K562 (cell line): ENCODE results near the gene LRRC4C. TPM values are rescaled to one million over a fixed set of nuclear protein-coding genes. Genes with fewer than 3 reads are reported as not detected.

Experiments used
- ATAC-seq: fragments of 200-7000 bp; cut with Tn5 transposase; 3 replicates; pipeline ENCODE4 v1.9.1; 2020; ENCODE audit warnings: moderate library complexity
- BruUV-seq: library from RNA; stranded (reverse); fragments of 400-500 nt; replicated peaks from 2 replicates; lab custom pipeline; 2021; lab: Mats Ljungman, UMichigan
- CTCF ChIA-PET: fragments of 300-600 bp; formaldehyde crosslinking; extraction: SDS; loops from one replicate; lab custom pipeline; 2021; ENCODE audit warnings: low intra/inter-chr PET ratio; lab: Yijun Ruan, JAX
- POLR2A ChIA-PET: fragments of 300-600, 350-650 bp; sonication (Branson Sonifier 250); formaldehyde crosslinking; extraction: SDS; loops from one replicate; lab custom pipeline; 2021; ENCODE audit warnings: antibody characterized with exemption, inconsistent platforms; lab: Yijun Ruan, JAX
- DNase-seq, 4 experiments: peaks; one replicate each; pipeline versions ENCODE4 v3.0.0 to v3.0.0-alpha.2; 2011 to 2018; ENCODE audit warnings: low spot score in 3 of 4, mixed read lengths in 3 of 4; ENCODE audit errors: extremely low read depth in 1 of 4
- FAIRE-seq: peaks from 2 replicates; lab custom pipeline; 2011; peaks lifted over from hg19 to GRCh38; lab: Jason Lieb, UNC
- H2AFZ ChIP-seq: 2 replicates; pipeline ENCODE4 v1.6.0; 2011; ENCODE audit warnings: low read depth, low read length, control low read depth, inconsistent platforms
- H3K27ac ChIP-seq: fragments of 200-600 bp; 3 replicates; pipeline ENCODE4 v1.8.0; 2011; ENCODE audit warnings: low read depth, mild to moderate bottlenecking, control low read depth, inconsistent platforms, low read length, moderate library complexity, mixed read lengths; ENCODE audit errors: extremely low read depth
- H3K27me3 ChIP-seq, 2 experiments: fragments of 300-600 bp in 1 of 2; 2 replicates in 1 of 2; 3 replicates in 1 of 2; pipeline versions ENCODE4 v1.6.0 to v1.8.0; 2011; ENCODE audit warnings: inconsistent platforms in 2 of 2, low read length in 2 of 2, mild to moderate bottlenecking in 1 of 2, mixed read lengths in 1 of 2, moderate library complexity in 1 of 2; ENCODE audit not compliant: control insufficient read depth in 2 of 2, insufficient read depth in 2 of 2
- H3K36me3 ChIP-seq: fragments of 300-600 bp; 3 replicates; pipeline ENCODE4 v1.8.0; 2011; ENCODE audit warnings: mild to moderate bottlenecking, low read length, inconsistent platforms; ENCODE audit not compliant: control insufficient read depth, insufficient read depth
- H3K4me1 ChIP-seq, 2 experiments: fragments of 200-600 bp in 1 of 2; replicated peaks in 1 of 2; 2 replicates in 1 of 2; 3 replicates in 1 of 2; pipeline versions ENCODE4 v1.5.1 to v1.8.0; 2011; ENCODE audit warnings: inconsistent platforms in 2 of 2, low read length in 2 of 2, mild to moderate bottlenecking in 1 of 2, mixed read lengths in 1 of 2, moderate library complexity in 1 of 2; ENCODE audit not compliant: control insufficient read depth in 2 of 2, insufficient read depth in 2 of 2
- H3K4me2 ChIP-seq: 2 replicates; pipeline ENCODE4 v1.6.1; 2011; ENCODE audit warnings: low read length, control low read depth, inconsistent platforms, mixed read lengths; ENCODE audit not compliant: insufficient read depth
- H3K4me3 ChIP-seq: fragments of 200-600 bp; sonication (generic), shearing (Covaris generic); 2 replicates; pipeline ENCODE4 v1.5.1; 2016; ENCODE audit warnings: control low read depth, inconsistent platforms
- H3K79me2 ChIP-seq: fragments of 200-600 bp; 3 replicates; pipeline ENCODE4 v1.8.0; 2011; ENCODE audit warnings: low read length, inconsistent platforms; ENCODE audit not compliant: control insufficient read depth, insufficient read depth
- H3K9ac ChIP-seq, 2 experiments: 2 replicates each; pipeline versions ENCODE4 v1.6.0 to v1.6.1; 2011; ENCODE audit warnings: low read depth in 2 of 2, low read length in 2 of 2, control low read depth in 1 of 2, inconsistent platforms in 1 of 2, mild to moderate bottlenecking in 1 of 2, mixed read lengths in 1 of 2; ENCODE audit not compliant: insufficient read depth in 1 of 2
- H3K9me1 ChIP-seq: one replicate; pipeline ENCODE4 v1.6.0; 2011; ENCODE audit warnings: inconsistent platforms, mild to moderate bottlenecking, low read length, moderate library complexity; ENCODE audit not compliant: control insufficient read depth, insufficient read depth
- H3K9me3 ChIP-seq: replicated peaks from 2 replicates; pipeline ENCODE4 v1.5.1; 2011; ENCODE audit warnings: low read depth, low read length, inconsistent platforms; ENCODE audit not compliant: control insufficient read depth, insufficient read depth
- H4K20me1 ChIP-seq: replicated peaks from 2 replicates; pipeline ENCODE4 v1.6.1; 2011; ENCODE audit warnings: low read length, inconsistent platforms, mixed read lengths; ENCODE audit not compliant: control insufficient read depth, insufficient read depth
- ARHGAP35 ChIP-seq: fragments of 450-650 bp; IDR thresholded peaks from 2 replicates; pipeline ENCODE4 v1.6.1; 2018; ENCODE audit not compliant: partially characterized antibody
- BRD9 ChIP-seq: fragments of 450-650 bp; IDR thresholded peaks from 2 replicates; pipeline ENCODE4 v1.6.1; 2018; ENCODE audit warnings: low read depth; ENCODE audit not compliant: partially characterized antibody
- CCNT2 ChIP-seq: IDR thresholded peaks from 2 replicates; pipeline ENCODE4 v1.6.1; 2011; ENCODE audit warnings: borderline replicate concordance, low read depth, mild to moderate bottlenecking, moderate library complexity, mixed read lengths, low read length; ENCODE audit not compliant: insufficient read length; ENCODE audit errors: extremely low read depth
- E2F3 ChIP-seq: fragments of 250-450 bp; sonication (Bioruptor Pico); IDR thresholded peaks from 2 replicates; pipeline ENCODE4 v1.4.0; 2020; ENCODE audit warnings: mild to moderate bottlenecking
- ELF2 ChIP-seq: fragments of 250-450 bp; sonication (Bioruptor Pico); IDR thresholded peaks from 2 replicates; pipeline ENCODE4 v1.5.0; 2021; ENCODE audit warnings: mild to moderate bottlenecking
- FOXJ3 ChIP-seq: sonication (generic); formaldehyde crosslinking; IDR thresholded peaks from 2 replicates; pipeline ENCODE4 v1.4.0; 2020; ENCODE audit warnings: mild to moderate bottlenecking, missing genetic modification reagents
- HNRNPLL ChIP-seq: fragments of 200-400 bp; formaldehyde crosslinking; IDR thresholded peaks from 2 replicates; pipeline ENCODE4 v1.6.1; 2017; ENCODE audit warnings: low read length, low read depth, mild to moderate bottlenecking; ENCODE audit not compliant: poor library complexity, severe bottlenecking
- KAT8 ChIP-seq: fragments of 450-650 bp; IDR thresholded peaks from 2 replicates; pipeline ENCODE4 v1.6.1; 2016; ENCODE audit warnings: low read depth, mild to moderate bottlenecking
- MAFF ChIP-seq: IDR thresholded peaks from 2 replicates; pipeline ENCODE4 v1.6.1; 2012; ENCODE audit warnings: low read length, improper control_type of control experiment
- MAFG ChIP-seq: fragments of 450-650 bp; conservative IDR thresholded peaks from 2 replicates; pipeline ENCODE4 v1.6.1; 2016; ENCODE audit warnings: missing genetic modification characterization, missing compliant biosample characterization
- MAFK ChIP-seq: IDR thresholded peaks from 2 replicates; pipeline ENCODE4 v1.6.1; 2011; ENCODE audit warnings: low read length, improper control_type of control experiment
- SMAD1 ChIP-seq: fragments of 150-350 bp; IDR thresholded peaks from 2 replicates; pipeline ENCODE4 v1.6.1; 2014; ENCODE audit warnings: low read length, low read depth; ENCODE audit not compliant: partially characterized antibody
- ZNF146 ChIP-seq: IDR thresholded peaks from one replicate; pipeline ENCODE4 v1.6.1; 2018; ENCODE audit warnings: missing compliant biosample characterization; ENCODE audit not compliant: unreplicated experiment
- ZNF316 ChIP-seq: fragments of 450-650 bp; IDR thresholded peaks from 2 replicates; pipeline ENCODE4 v1.6.1; 2016
- in situ Hi-C: fragments of 300-500 bp; cut with MboI; formaldehyde crosslinking; loops from 4 replicates; pipeline ENCODE4 v1.15.0; 2018; ENCODE audit warnings: inconsistent platforms, mixed read lengths
- intact Hi-C: fragments of 100-400 bp; cut with micrococcal nuclease; formaldehyde crosslinking; loops from 2 replicates; pipeline ENCODE4 v1.14.2; 2022
- polyA plus RNA-seq, 8 experiments: library from polyadenylated mRNA; depleted of rRNA in 4 of 8; stranded (reverse) in 5 of 8; unstranded in 3 of 8; fragments of >200 nt; fragmentation: Nextera tagmentation in 2 of 8; fragmentation: Illumina TruSeq in 1 of 8; extraction: Ambion mirVana in 2 of 8; extraction: Trizol in 1 of 8; gene quantifications; 2 replicates each; pipeline versions ENCODE4 v1.2.1 to v1.2.3, GENCODE V29; 2011 to 2014; ENCODE audit warnings: inconsistent platforms in 1 of 8, missing spikeins in 1 of 8
- total RNA-seq, 7 experiments: library from RNA; depleted of rRNA in 6 of 7; stranded (reverse); fragments of >200 nt in 6 of 7; fragmentation: Illumina TruSeq in 2 of 7; extraction: Trizol in 2 of 7; gene quantifications; 2 replicates each; pipeline versions ENCODE4 v1.2.1 to v1.2.3, GENCODE V29; 2011 to 2021; ENCODE audit warnings: low replicate concordance in 1 of 7
- TF ChIP-seq, protein P1 (sequence below): IDR thresholded peaks from 3 replicates; pipeline ENCODE4 v1.6.1; 2011; ENCODE audit warnings: borderline replicate concordance, mild to moderate bottlenecking; ENCODE audit not compliant: insufficient read length, insufficient read depth
- TF ChIP-seq, protein P2 (sequence below): fragments of 450-650 bp; IDR thresholded peaks from 2 replicates; pipeline ENCODE4 v1.6.1; 2016; ENCODE audit warnings: missing biosample characterization, missing genetic modification characterization
- TF ChIP-seq, protein P3 (sequence below): fragments of 450-650 bp; IDR thresholded peaks from 2 replicates; pipeline ENCODE4 v1.6.1; 2018; ENCODE audit not compliant: partially characterized antibody
- TF ChIP-seq, protein P4 (sequence below): sonication (generic); formaldehyde crosslinking; IDR thresholded peaks from 2 replicates; pipeline ENCODE4 v1.8.1; 2023; ENCODE audit warnings: mild to moderate bottlenecking, missing genetic modification reagents

The LRRC4C gene
- total and polyA plus RNA-seq, 9 of the 15 experiments (the other 6 are each of a cell fraction or from before 2014, with no cell fraction given): not detected

DNA sequence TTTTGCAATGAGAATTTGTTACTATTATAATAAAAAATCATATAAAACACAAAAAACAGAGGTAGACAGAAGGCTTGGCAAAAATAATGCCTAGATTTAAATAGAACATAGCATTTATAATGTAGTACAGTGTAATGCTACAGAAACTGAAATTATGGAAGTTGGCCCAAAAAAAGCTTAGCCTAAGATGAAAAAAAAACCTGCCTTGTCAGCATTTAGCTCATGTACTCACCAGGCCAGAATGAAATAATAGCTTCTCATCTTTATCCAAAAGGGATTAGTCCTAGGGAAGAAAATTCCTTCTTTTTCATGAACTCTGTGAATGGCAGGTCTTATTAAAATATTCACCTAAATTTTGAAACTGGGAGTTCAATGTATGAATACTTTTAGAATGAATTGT is 951.1 kb downstream of the LRRC4C start:
- no peaks in the 10 kb centered on the region; the same call in 1 of the 2 replicates for H3K9me3 ChIP-seq
- no peaks in the 10 kb centered on the region for H3K4me1 ChIP-seq
- FAIRE-seq: no peak
- no peak overlapping the region for H2AFZ ChIP-seq
- no peak overlapping the region for H3K4me2 ChIP-seq
- DNase-seq: no peak
- no peaks in the 10 kb centered on the region for H3K27me3 ChIP-seq
- H3K9me1 ChIP-seq: no peaks in the 10 kb centered on the region
- ChIA-PET CTCF (no interaction called here), POLR2A (no interaction called here)
- H3K36me3 ChIP-seq: no peaks in the 10 kb centered on the region
- no peak overlapping the region for H3K4me3 ChIP-seq
- BruUV-seq: no TSS peak
- H3K9ac ChIP-seq: no peak overlapping the region
- intact Hi-C loops: no loop called here
- ATAC-seq: no peak
- no peak overlapping the region for H3K27ac ChIP-seq
- in situ Hi-C loops: no loop called here
- H3K79me2 ChIP-seq: no peaks in the 10 kb centered on the region
- no peaks in the 10 kb centered on the region for H4K20me1 ChIP-seq
- TF ChIP-seq HNRNPLL: no peak
- TF ChIP-seq MAFF: peak; percentile 62
- TF ChIP-seq E2F3: no peak
- no peak for TF ChIP-seq CCNT2
- no peak for TF ChIP-seq ZNF146 (CRISPR knock-in tag)
- TF ChIP-seq MAFG: peak; percentile 77
- TF ChIP-seq ZNF316: peak; percentile 40; the same call in 1 of the 2 replicates
- TF ChIP-seq, protein P1, sequence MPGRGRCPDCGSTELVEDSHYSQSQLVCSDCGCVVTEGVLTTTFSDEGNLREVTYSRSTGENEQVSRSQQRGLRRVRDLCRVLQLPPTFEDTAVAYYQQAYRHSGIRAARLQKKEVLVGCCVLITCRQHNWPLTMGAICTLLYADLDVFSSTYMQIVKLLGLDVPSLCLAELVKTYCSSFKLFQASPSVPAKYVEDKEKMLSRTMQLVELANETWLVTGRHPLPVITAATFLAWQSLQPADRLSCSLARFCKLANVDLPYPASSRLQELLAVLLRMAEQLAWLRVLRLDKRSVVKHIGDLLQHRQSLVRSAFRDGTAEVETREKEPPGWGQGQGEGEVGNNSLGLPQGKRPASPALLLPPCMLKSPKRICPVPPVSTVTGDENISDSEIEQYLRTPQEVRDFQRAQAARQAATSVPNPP: no peak
- TF ChIP-seq, protein P2, sequence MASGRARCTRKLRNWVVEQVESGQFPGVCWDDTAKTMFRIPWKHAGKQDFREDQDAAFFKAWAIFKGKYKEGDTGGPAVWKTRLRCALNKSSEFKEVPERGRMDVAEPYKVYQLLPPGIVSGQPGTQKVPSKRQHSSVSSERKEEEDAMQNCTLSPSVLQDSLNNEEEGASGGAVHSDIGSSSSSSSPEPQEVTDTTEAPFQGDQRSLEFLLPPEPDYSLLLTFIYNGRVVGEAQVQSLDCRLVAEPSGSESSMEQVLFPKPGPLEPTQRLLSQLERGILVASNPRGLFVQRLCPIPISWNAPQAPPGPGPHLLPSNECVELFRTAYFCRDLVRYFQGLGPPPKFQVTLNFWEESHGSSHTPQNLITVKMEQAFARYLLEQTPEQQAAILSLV: no peak
- TF ChIP-seq ARHGAP35: no peak
- TF ChIP-seq, protein P3, sequence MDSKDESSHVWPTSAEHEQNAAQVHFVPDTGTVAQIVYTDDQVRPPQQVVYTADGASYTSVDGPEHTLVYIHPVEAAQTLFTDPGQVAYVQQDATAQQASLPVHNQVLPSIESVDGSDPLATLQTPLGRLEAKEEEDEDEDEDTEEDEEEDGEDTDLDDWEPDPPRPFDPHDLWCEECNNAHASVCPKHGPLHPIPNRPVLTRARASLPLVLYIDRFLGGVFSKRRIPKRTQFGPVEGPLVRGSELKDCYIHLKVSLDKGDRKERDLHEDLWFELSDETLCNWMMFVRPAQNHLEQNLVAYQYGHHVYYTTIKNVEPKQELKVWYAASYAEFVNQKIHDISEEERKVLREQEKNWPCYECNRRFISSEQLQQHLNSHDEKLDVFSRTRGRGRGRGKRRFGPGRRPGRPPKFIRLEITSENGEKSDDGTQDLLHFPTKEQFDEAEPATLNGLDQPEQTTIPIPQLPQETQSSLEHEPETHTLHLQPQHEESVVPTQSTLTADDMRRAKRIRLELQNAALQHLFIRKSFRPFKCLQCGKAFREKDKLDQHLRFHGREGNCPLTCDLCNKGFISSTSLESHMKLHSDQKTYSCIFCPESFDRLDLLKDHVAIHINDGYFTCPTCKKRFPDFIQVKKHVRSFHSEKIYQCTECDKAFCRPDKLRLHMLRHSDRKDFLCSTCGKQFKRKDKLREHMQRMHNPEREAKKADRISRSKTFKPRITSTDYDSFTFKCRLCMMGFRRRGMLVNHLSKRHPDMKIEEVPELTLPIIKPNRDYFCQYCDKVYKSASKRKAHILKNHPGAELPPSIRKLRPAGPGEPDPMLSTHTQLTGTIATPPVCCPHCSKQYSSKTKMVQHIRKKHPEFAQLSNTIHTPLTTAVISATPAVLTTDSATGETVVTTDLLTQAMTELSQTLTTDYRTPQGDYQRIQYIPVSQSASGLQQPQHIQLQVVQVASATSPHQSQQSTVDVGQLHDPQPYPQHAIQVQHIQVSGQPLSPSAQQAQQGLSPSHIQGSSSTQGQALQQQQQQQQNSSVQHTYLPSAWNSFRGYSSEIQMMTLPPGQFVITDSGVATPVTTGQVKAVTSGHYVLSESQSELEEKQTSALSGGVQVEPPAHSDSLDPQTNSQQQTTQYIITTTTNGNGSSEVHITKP: no peak
- no peak for TF ChIP-seq ELF2 (CRISPR knock-in tag)
- TF ChIP-seq FOXJ3 (CRISPR knock-in tag): no peak
- no peak for TF ChIP-seq KAT8
- TF ChIP-seq, protein P4, sequence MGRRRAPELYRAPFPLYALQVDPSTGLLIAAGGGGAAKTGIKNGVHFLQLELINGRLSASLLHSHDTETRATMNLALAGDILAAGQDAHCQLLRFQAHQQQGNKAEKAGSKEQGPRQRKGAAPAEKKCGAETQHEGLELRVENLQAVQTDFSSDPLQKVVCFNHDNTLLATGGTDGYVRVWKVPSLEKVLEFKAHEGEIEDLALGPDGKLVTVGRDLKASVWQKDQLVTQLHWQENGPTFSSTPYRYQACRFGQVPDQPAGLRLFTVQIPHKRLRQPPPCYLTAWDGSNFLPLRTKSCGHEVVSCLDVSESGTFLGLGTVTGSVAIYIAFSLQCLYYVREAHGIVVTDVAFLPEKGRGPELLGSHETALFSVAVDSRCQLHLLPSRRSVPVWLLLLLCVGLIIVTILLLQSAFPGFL (CRISPR knock-in tag): no peak
- no peak for TF ChIP-seq BRD9
- peak; percentile 73 for TF ChIP-seq MAFK
- TF ChIP-seq SMAD1: no peak
